KG1 (cell line): Measurements from ENCODE around the gene CALHM4.
"Not testable (repeated sequence)": the region's sequence is repeated elsewhere in the genome, so short reads cannot be mapped to it uniquely, and the experiment has no call there.

ENCODE experiments used
- DNase-seq: peaks from one replicate; lab custom pipeline; 2025; lab: John Stamatoyannopoulos, UW

Gene CALHM4

DNA sequence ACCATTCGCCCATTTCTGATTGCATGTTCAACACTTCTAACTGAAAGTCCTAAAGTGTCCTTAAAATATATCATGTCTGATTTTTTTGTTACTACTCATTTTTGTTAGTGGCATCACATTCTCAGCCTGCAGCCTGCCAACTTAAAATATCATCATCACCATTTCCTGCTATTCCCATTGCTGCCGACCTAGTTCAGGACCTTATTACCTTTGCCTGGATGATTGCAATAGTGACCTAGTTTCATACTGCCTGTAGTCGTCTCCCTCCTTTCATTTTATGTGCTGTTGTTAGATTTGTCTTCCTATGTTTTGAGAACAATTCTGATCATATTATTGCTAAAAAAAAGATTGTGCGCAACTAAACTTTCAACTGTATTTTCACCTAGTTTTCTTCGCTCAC, 23.9 kb downstream of the CALHM4 start:
- no peak for DNase-seq

DNA sequence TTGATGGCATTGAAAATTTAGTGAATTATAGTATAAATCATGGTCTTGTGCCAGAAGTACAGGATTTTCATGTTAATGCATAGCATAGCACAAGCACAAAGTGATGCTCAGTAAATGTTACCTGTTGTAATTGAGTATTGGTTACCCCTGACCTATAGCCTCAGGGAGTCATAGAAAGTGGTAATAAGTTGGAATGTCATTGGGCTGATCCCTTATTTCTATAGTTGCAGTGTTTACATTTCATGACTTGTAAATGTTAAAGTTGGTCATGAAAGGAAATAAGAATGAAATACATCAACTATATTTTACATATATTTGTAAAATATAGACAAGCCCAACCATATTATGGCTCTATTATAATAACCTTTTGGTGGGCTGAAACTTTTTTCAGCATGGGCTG, 24.8 kb downstream of the CALHM4 start:
- DNase-seq, result no peak

- DNase-seq, result no peak
These were observed 25.6 kb downstream of the CALHM4 start for GRCh38 chr6:116579143-116579542.

- no peak for DNase-seq
These were observed 26.6 kb downstream of the CALHM4 start for GRCh38 chr6:116580198-116580597.

DNA sequence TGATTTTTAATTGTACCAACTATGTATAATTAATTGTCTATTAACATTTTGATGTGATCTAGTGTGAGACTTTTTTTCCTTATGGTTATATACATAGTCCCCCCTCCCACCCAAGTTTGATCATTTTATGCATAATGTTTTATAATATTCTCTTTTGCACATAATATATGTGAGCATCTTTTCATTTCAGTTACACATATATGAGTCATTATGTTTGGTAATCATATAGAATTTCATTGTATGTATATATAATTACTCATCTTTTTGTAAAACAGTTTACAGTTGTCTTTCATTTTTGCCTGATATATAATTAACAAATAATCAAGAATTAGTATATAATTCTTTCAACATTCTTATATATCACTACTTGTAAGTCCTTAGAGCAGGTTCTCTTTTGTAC, 32.7 kb downstream of the CALHM4 start:
- no peak for DNase-seq

GRCh38 chr6:116586738-116587137, 33.2 kb downstream of the CALHM4 start:
- no peak for DNase-seq

- DNase-seq, result no peak
These were observed 41.7 kb downstream of the CALHM4 start for GRCh38 chr6:116595247-116595646.

DNA sequence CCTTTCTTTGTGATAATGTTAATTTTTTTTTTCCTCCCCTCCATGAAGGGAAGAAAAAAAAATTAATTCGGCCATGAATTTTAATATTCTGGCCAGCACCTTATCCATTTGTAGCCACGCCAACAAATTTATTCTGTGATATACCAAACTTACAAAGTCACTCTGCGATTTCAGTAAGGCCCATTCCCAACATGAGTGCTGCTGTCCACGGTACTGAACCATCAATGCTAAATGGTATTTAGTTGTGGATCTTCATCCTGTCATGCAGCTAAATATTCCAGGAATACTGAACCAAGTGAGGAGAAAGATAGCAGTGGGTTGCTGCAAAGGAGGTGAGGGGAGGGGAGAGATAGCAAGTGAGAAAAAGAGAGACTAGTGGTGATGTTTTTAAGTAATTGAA, 43.3 kb downstream of the CALHM4 start:
- no peak for DNase-seq

- DNase-seq, result not testable (repeated sequence)
These were observed 50.4 kb downstream of the CALHM4 start for GRCh38 chr6:116603916-116604315.

DNA sequence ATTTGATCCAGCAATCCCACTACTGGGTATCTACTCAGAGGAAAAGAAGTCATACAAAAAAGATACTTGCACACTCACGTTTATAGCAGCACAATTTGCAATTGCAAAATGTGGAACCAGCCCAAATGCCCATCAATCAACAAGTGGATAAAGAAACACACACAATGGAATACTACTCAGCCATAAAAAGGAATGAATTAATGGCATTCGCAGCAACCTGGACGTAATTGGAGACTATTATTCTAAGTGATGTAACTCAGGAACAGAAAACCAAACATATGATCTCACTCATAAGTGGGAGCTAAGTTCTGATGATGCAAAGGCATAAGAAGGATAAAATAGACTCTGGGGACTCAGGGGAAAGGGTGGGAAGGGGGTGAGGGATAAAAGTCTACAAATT, 51.3 kb downstream of the CALHM4 start:
- DNase-seq, result not testable (repeated sequence)

- no peak for DNase-seq
These were observed 52.4 kb downstream of the CALHM4 start for GRCh38 chr6:116605935-116606334.
